MM.1S (cell line): ENCODE measurements around the gene DDAH1.
A peak's percentile ranks its signal among the peaks of the same experiment; 100 is the strongest.

ENCODE experiments used
- DNase-seq: peaks from one replicate; pipeline ENCODE4 v3.0.0-alpha.2; 2015
- H2AFZ ChIP-seq: fragments of 300-600 bp; sonication (generic); 2 replicates; pipeline ENCODE4 v1.6.0; 2016; ENCODE audit warnings: antibody characterized with exemption, low read length
- H3F3A ChIP-seq: fragments of 300-600 bp; sonication (generic); 2 replicates; pipeline ENCODE4 v1.6.1; 2016; ENCODE audit warnings: mild to moderate bottlenecking, antibody characterized with exemption, low read length, moderate library complexity, mixed read lengths; ENCODE audit not compliant: insufficient read depth
- H3K27ac ChIP-seq: fragments of 300-600 bp; sonication (generic); 2 replicates; pipeline ENCODE4 v1.5.1; 2016; ENCODE audit warnings: mild to moderate bottlenecking, low read length
- H3K27me3 ChIP-seq: fragments of 300-600 bp; sonication (generic); replicated peaks from 2 replicates; pipeline ENCODE4 v1.6.0; 2016; ENCODE audit warnings: low read length; ENCODE audit not compliant: insufficient read depth
- H3K36me3 ChIP-seq: fragments of 300-600 bp; sonication (generic); replicated peaks from 2 replicates; pipeline ENCODE4 v1.6.1; 2016; ENCODE audit warnings: mild to moderate bottlenecking, low read length, mixed read lengths; ENCODE audit not compliant: insufficient read depth
- H3K4me1 ChIP-seq: fragments of 300-600 bp; sonication (generic); 2 replicates; pipeline ENCODE4 v1.6.1; 2016; ENCODE audit warnings: low read length, mixed read lengths
- H3K4me2 ChIP-seq: fragments of 300-600 bp; sonication (generic); 2 replicates; pipeline ENCODE4 v1.6.0; 2016; ENCODE audit warnings: low read depth, low read length
- H3K4me3 ChIP-seq: fragments of 300-600 bp; sonication (generic); 2 replicates; pipeline ENCODE4 v1.5.1; 2016; ENCODE audit warnings: low read length, mixed read lengths
- H3K79me2 ChIP-seq: fragments of 300-600 bp; sonication (generic); 2 replicates; pipeline ENCODE4 v1.6.1; 2016; ENCODE audit warnings: mixed run types, low read length, mixed read lengths
- H3K9ac ChIP-seq: fragments of 300-600 bp; sonication (generic); 2 replicates; pipeline ENCODE4 v1.6.1; 2016; ENCODE audit warnings: low read length, mixed read lengths
- H3K9me2 ChIP-seq: fragments of 300-600 bp; sonication (generic); replicated peaks from 2 replicates; pipeline ENCODE4 v1.6.1; 2016; ENCODE audit warnings: mild to moderate bottlenecking, low read length, mixed read lengths; ENCODE audit not compliant: insufficient read depth
- H3K9me3 ChIP-seq: fragments of 300-600 bp; sonication (generic); replicated peaks from 2 replicates; pipeline ENCODE4 v1.6.1; 2016; ENCODE audit warnings: mild to moderate bottlenecking, low read length, mixed read lengths; ENCODE audit not compliant: insufficient read depth
- H4K20me1 ChIP-seq: fragments of 300-600 bp; sonication (generic); 2 replicates; pipeline ENCODE4 v1.6.1; 2016; ENCODE audit warnings: mild to moderate bottlenecking, low read length, moderate library complexity, mixed read lengths; ENCODE audit not compliant: insufficient read depth
- CTCF ChIP-seq: fragments of 300-600 bp; sonication (generic); IDR thresholded peaks from 2 replicates; pipeline ENCODE4 v1.5.1; 2016; ENCODE audit warnings: antibody characterized with exemption, low read length, mixed read lengths
- EZH2 ChIP-seq: fragments of 300-600 bp; sonication (generic); optimal IDR thresholded peaks from 2 replicates; pipeline ENCODE3; 2017; ENCODE audit warnings: low read depth, mild to moderate bottlenecking, antibody characterized with exemption, low read length, mixed read lengths
- EZH2phosphoT487 ChIP-seq: fragments of 300-600 bp; sonication (generic); IDR thresholded peaks from 2 replicates; pipeline ENCODE4 v1.6.1; 2018; ENCODE audit warnings: antibody characterized with exemption, low read length

Gene DDAH1

GRCh38 chr1:85334962-85335361 is 130.0 kb downstream of the DDAH1 start:
- Histone ChIP-seq H3K9me2 (no peaks in the 10 kb centered on the region), H4K20me1 (no peaks in the 10 kb centered on the region), H3F3A (no peaks in the 10 kb centered on the region), H3K4me1 (peaks cover 10% of the 10 kb centered on the region; the same call in 1 of the 2 replicates), H3K4me3 (no peak overlapping the region), H3K36me3 (no peaks in the 10 kb centered on the region), H3K79me2 (no peaks in the 10 kb centered on the region), H2AFZ (no peak overlapping the region), H3K4me2 (no peak overlapping the region; the same call in 1 of the 2 replicates), H3K27me3 (no peaks in the 10 kb centered on the region), H3K27ac (no peak overlapping the region), H3K9ac (no peak overlapping the region), H3K9me3 (no peaks in the 10 kb centered on the region)
- DNase-seq, result peak; percentile 37
- no peak for TF ChIP-seq EZH2phosphoT487
- TF ChIP-seq CTCF, result no peak
- TF ChIP-seq EZH2, result no peak

- no peaks in the 10 kb centered on the region for H3K36me3 ChIP-seq
- no peak overlapping the region for H3K4me2 ChIP-seq
- no peaks in the 10 kb centered on the region for H3K9me3 ChIP-seq
- peaks cover 10% of the 10 kb centered on the region; the same call in 1 of the 2 replicates for H3K4me1 ChIP-seq
- H3K27me3 ChIP-seq, result no peaks in the 10 kb centered on the region
- H3K79me2 ChIP-seq, result no peaks in the 10 kb centered on the region
- H3K27ac ChIP-seq, result no peak overlapping the region
- no peaks in the 10 kb centered on the region for H4K20me1 ChIP-seq
- DNase-seq, result no peak
- TF ChIP-seq EZH2 (no peak), CTCF (no peak), EZH2phosphoT487 (no peak)
- H3F3A ChIP-seq, result no peaks in the 10 kb centered on the region
- H3K4me3 ChIP-seq, result no peak overlapping the region
- H3K9ac ChIP-seq, result no peak overlapping the region
- no peaks in the 10 kb centered on the region for H3K9me2 ChIP-seq
- H2AFZ ChIP-seq, result no peak overlapping the region
These were observed 131.8 kb downstream of the DDAH1 start for GRCh38 chr1:85333186-85333585.

- H3K27me3 ChIP-seq, result no peaks in the 10 kb centered on the region
- H3K4me1 ChIP-seq, result peaks cover 10% of the 10 kb centered on the region; the same call in 1 of the 2 replicates
- H3K27ac ChIP-seq, result no peak overlapping the region
- TF ChIP-seq EZH2phosphoT487 (no peak), CTCF (no peak), EZH2 (no peak)
- no peak overlapping the region for H3K9ac ChIP-seq
- no peaks in the 10 kb centered on the region for H3K36me3 ChIP-seq
- H2AFZ ChIP-seq, result no peak overlapping the region
- H3K4me3 ChIP-seq, result no peak overlapping the region
- no peaks in the 10 kb centered on the region for H3K79me2 ChIP-seq
- no peaks in the 10 kb centered on the region for H4K20me1 ChIP-seq
- no peaks in the 10 kb centered on the region for H3K9me3 ChIP-seq
- no peak for DNase-seq
- H3F3A ChIP-seq, result no peaks in the 10 kb centered on the region
- H3K4me2 ChIP-seq, result no peak overlapping the region
- no peaks in the 10 kb centered on the region for H3K9me2 ChIP-seq
These were observed 132.4 kb downstream of the DDAH1 start for GRCh38 chr1:85332575-85332974.
